SH-SY5Y (cell line): ENCODE data around the gene CHAT.

Source experiments
- GATA2 ChIP-seq: IDR thresholded peaks from 2 replicates; pipeline ENCODE4 v1.6.1; 2011; ENCODE audit warnings: mild to moderate bottlenecking, low read depth, low read length
- GATA3 ChIP-seq: IDR thresholded peaks from 2 replicates; pipeline ENCODE4 v1.6.1; 2011; ENCODE audit warnings: low read depth, mild to moderate bottlenecking, low read length, moderate library complexity

DNA sequence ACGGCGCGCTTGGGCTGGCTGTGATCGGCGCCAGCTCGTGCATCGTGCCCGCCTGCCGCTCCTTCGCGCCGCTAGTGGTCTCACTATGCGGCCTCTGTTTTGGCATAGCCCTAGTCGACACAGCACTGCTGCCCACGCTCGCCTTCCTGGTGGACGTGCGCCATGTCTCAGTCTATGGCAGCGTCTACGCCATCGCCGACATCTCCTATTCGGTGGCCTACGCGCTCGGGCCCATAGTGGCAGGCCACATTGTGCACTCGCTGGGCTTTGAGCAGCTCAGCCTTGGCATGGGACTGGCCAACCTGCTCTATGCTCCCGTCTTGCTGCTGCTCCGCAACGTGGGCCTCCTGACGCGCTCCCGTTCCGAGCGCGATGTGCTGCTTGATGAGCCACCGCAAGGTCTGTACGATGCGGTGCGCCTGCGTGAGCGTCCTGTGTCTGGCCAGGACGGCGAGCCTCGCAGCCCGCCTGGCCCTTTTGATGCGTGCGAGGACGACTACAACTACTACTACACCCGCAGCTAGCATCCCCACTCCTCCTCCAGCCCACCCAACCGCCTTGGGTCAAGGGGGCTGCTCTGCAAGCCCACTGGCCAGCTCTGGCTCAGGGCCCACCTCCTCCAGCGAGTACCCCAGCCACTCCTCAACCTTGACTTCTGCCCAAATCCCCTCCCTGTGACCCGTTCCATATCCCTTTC, 1.9 kb upstream of the CHAT start:
- TF ChIP-seq GATA2 = no peak
- TF ChIP-seq GATA3 = no peak
